Parathyroid adenoma (tissue), 2 donors: Measurements from ENCODE around the gene TSHZ2.

Experiments used
- H2AFZ ChIP-seq: fragments of 300-600 bp; sonication (generic); one replicate; pipeline ENCODE4 v1.7.0; 2017; ENCODE audit warnings: antibody characterized with exemption, mild to moderate bottlenecking
- H3K27ac ChIP-seq: fragments of 300-600 bp; sonication (generic); one replicate; pipeline ENCODE4 v1.7.0; 2017
- H3K27me3 ChIP-seq: fragments of 300-600 bp; sonication (generic); one replicate; pipeline ENCODE4 v1.7.0; 2017; ENCODE audit warnings: low read length; ENCODE audit not compliant: control insufficient read depth, insufficient read depth
- H3K36me3 ChIP-seq: fragments of 300-600 bp; sonication (generic); one replicate; pipeline ENCODE4 v1.7.0; 2017; ENCODE audit warnings: low read length; ENCODE audit not compliant: control insufficient read depth, insufficient read depth
- H3K4me1 ChIP-seq: fragments of 300-600 bp; sonication (generic); one replicate; pipeline ENCODE4 v1.7.0; 2017; ENCODE audit warnings: control low read depth
- H3K4me2 ChIP-seq: fragments of 300-600 bp; sonication (generic); one replicate; pipeline ENCODE4 v1.7.0; 2017; ENCODE audit warnings: low read length
- H3K4me3 ChIP-seq: fragments of 300-600 bp; sonication (generic); one replicate; pipeline ENCODE4 v1.7.0; 2017; ENCODE audit warnings: low read depth, low read length
- H3K79me2 ChIP-seq: fragments of 300-600 bp; sonication (generic); one replicate; pipeline ENCODE4 v1.7.0; 2017; ENCODE audit warnings: control low read depth
- H3K9ac ChIP-seq: fragments of 300-600 bp; sonication (generic); one replicate; pipeline ENCODE4 v1.7.0; 2017; ENCODE audit warnings: mild to moderate bottlenecking
- H3K9me3 ChIP-seq: fragments of 300-600 bp; sonication (generic); one replicate; pipeline ENCODE4 v1.7.0; 2017; ENCODE audit warnings: low read length; ENCODE audit not compliant: control insufficient read depth
- CTCF ChIP-seq: fragments of 300-600 bp; sonication (generic); IDR thresholded peaks from one replicate; pipeline ENCODE4 v1.7.0; 2017; ENCODE audit warnings: antibody characterized with exemption, mild to moderate bottlenecking
- donor health status: primary hyperparathyroidism.

The TSHZ2 gene

GRCh38 chr20:53316206-53316937, 344.2 kb downstream of the TSHZ2 start:
- TF ChIP-seq CTCF, result no peak
- no peak overlapping the region for H3K27ac ChIP-seq

GRCh38 chr20:53319200-53319599, 347.0 kb downstream of the TSHZ2 start:
- Histone ChIP-seq H3K27ac (no peak overlapping the region), H3K4me1 (no peaks in the 10 kb centered on the region), H3K4me3 (no peak overlapping the region), H3K4me2 (no peak overlapping the region), H3K9me3 (no peaks in the 10 kb centered on the region), H3K9ac (no peak overlapping the region), H3K36me3 (no peaks in the 10 kb centered on the region), H3K27me3 (no peaks in the 10 kb centered on the region), H3K79me2 (no peaks in the 10 kb centered on the region), H2AFZ (no peak overlapping the region)
- TF ChIP-seq CTCF, result no peak

More at GRCh38 chr20:53316206-53316937, 344.2 kb downstream of the TSHZ2 start:
- H3K79me2 ChIP-seq, result no peaks in the 10 kb centered on the region
- no peaks in the 10 kb centered on the region for H3K36me3 ChIP-seq
- no peak overlapping the region for H3K4me2 ChIP-seq
- no peak overlapping the region for H3K9ac ChIP-seq
- H3K4me3 ChIP-seq, result no peak overlapping the region
- no peaks in the 10 kb centered on the region for H3K27me3 ChIP-seq
- no peaks in the 10 kb centered on the region for H3K9me3 ChIP-seq
- no peaks in the 10 kb centered on the region for H3K4me1 ChIP-seq
- H2AFZ ChIP-seq, result no peak overlapping the region

- Histone ChIP-seq H3K4me1 (no peaks in the 10 kb centered on the region), H3K27me3 (no peaks in the 10 kb centered on the region), H3K36me3 (no peaks in the 10 kb centered on the region), H3K9me3 (no peaks in the 10 kb centered on the region), H3K79me2 (no peaks in the 10 kb centered on the region), H3K4me2 (no peak overlapping the region), H3K4me3 (no peak overlapping the region), H3K9ac (no peak overlapping the region), H3K27ac (no peak overlapping the region), H2AFZ (no peak overlapping the region)
- TF ChIP-seq CTCF, result no peak
Measured at GRCh38 chr20:53319716-53320115, 347.6 kb downstream of the TSHZ2 start.

GRCh38 chr20:53320701-53321100, 348.5 kb downstream of the TSHZ2 start:
- TF ChIP-seq CTCF, result no peak
- no peak overlapping the region for H3K27ac ChIP-seq
- H3K27me3 ChIP-seq, result no peaks in the 10 kb centered on the region
- no peak overlapping the region for H2AFZ ChIP-seq
- no peak overlapping the region for H3K4me2 ChIP-seq
- H3K36me3 ChIP-seq, result no peaks in the 10 kb centered on the region
- no peaks in the 10 kb centered on the region for H3K4me1 ChIP-seq
- H3K4me3 ChIP-seq, result no peak overlapping the region
- H3K9ac ChIP-seq, result no peak overlapping the region
- H3K9me3 ChIP-seq, result no peaks in the 10 kb centered on the region
- no peaks in the 10 kb centered on the region for H3K79me2 ChIP-seq

GRCh38 chr20:53321596-53321995, 349.4 kb downstream of the TSHZ2 start:
- H3K9ac ChIP-seq, result no peak overlapping the region
- TF ChIP-seq CTCF, result no peak
- no peak overlapping the region for H3K4me2 ChIP-seq
- H3K4me3 ChIP-seq, result no peak overlapping the region
- no peaks in the 10 kb centered on the region for H3K9me3 ChIP-seq
- H3K27me3 ChIP-seq, result no peaks in the 10 kb centered on the region
- H3K4me1 ChIP-seq, result no peaks in the 10 kb centered on the region
- H2AFZ ChIP-seq, result no peak overlapping the region
- no peaks in the 10 kb centered on the region for H3K79me2 ChIP-seq
- no peaks in the 10 kb centered on the region for H3K36me3 ChIP-seq
- no peak overlapping the region for H3K27ac ChIP-seq
